ENCODE results near the gene RAD51B. TPM values are rescaled to one million over a fixed set of nuclear protein-coding genes. Genes with fewer than 3 reads are reported as not detected.

RAD51B gene
- total and polyA plus RNA-seq, 2 of the 13 experiments (the other 11 are each of a cell fraction or from before 2014, with no cell fraction given), result 7.0 to 9.5 TPM

DNA sequence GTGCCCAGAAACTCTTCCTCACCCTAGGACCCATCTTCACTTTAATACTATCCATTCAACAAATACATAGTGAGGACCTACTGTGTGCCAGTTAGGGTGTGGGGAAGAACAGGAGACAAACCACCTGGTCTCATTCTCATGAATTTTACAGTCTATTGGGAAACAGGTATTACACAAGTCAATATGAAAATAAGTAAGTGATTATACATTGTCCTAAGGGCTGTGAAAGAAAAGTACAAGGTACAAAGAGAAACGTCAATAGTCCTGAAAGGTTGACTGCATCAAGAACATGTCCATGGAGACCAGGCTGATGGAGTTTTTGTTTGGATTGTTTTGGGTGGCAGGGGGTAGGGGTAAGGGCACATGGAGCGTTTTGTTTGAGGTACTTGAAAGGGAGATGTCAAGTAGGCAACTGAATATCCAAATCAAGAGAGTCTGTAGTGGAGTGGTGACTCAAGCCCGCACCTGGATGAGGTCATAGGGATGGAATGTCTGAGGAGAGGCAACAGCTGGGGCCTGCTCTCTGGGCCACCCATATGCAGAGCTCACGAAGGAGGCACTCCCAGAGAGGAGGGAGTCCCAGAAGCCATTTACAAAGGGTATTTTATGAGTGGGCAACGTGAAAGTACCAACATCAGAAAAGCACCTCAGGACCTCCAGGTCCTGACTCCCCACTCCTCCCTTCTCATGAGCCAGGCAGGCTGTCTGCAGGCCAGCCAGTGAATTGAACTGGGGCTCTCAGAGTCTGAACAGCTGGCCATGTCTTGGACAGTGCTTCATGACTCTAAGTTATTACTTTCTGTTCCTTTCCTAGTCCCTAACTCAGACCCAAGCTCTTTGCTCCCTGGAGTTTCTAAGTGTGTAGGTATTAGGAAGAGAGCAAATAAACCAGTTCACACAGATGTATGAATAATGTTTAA lies 701.3 kb downstream of the RAD51B start (continued):
- TF ChIP-seq, protein P1, sequence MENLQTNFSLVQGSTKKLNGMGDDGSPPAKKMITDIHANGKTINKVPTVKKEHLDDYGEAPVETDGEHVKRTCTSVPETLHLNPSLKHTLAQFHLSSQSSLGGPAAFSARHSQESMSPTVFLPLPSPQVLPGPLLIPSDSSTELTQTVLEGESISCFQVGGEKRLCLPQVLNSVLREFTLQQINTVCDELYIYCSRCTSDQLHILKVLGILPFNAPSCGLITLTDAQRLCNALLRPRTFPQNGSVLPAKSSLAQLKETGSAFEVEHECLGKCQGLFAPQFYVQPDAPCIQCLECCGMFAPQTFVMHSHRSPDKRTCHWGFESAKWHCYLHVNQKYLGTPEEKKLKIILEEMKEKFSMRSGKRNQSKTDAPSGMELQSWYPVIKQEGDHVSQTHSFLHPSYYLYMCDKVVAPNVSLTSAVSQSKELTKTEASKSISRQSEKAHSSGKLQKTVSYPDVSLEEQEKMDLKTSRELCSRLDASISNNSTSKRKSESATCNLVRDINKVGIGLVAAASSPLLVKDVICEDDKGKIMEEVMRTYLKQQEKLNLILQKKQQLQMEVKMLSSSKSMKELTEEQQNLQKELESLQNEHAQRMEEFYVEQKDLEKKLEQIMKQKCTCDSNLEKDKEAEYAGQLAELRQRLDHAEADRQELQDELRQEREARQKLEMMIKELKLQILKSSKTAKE (CRISPR knock-in tag; IDR thresholded peaks at IDR 0.05; ENCODE audit: borderline replicate concordance), result no peak
- TF ChIP-seq ESRRA (CRISPR knock-in tag; IDR thresholded peaks at IDR 0.05; ENCODE audit: low read depth), result no peak
- no peak for TF ChIP-seq AKAP8 (CRISPR knock-in tag; IDR thresholded peaks at IDR 0.05)
- TF ChIP-seq TFAP4 (IDR thresholded peaks at IDR 0.05; ENCODE audit: borderline replicate concordance, low read depth), result peak; percentile 77; the same call in 1 of the 2 replicates
- peak; percentile 59 for TF ChIP-seq SOX13 (IDR thresholded peaks at IDR 0.05)
- peak in 1 of 2 experiments; percentile 83; a peak in 2 of 4 replicates for TF ChIP-seq SOX13 (CRISPR knock-in tag; conservative IDR thresholded peaks at IDR 0.05 in 1 of 2, IDR thresholded peaks at IDR 0.05 in 1 of 2)
- TF ChIP-seq PPARG (CRISPR knock-in tag; conservative IDR thresholded peaks at IDR 0.05), result no peak
- no peak for TF ChIP-seq ZNF441 (CRISPR knock-in tag; IDR thresholded peaks at IDR 0.05; ENCODE audit: borderline replicate concordance)
- no peak for TF ChIP-seq AGO2 (optimal IDR thresholded peaks at IDR 0.05; ENCODE audit: low read depth, low read length)
- TF ChIP-seq ELF1 (CRISPR knock-in tag; IDR thresholded peaks at IDR 0.05), result no peak
- TF ChIP-seq MAFG (CRISPR knock-in tag; IDR thresholded peaks at IDR 0.05), result no peak
- TF ChIP-seq ZGPAT (CRISPR knock-in tag; IDR thresholded peaks at IDR 0.05), result no peak
- no peak for TF ChIP-seq TCF7L2 (IDR thresholded peaks at IDR 0.05; ENCODE audit: low read depth, low read length)
- no peak for TF ChIP-seq HNRNPUL1 (IDR thresholded peaks at IDR 0.05; ENCODE audit: low read depth, low read length)
- no peak for TF ChIP-seq KDM3A (CRISPR knock-in tag; IDR thresholded peaks at IDR 0.05; ENCODE audit: low read depth)
- peak; percentile 49 for TF ChIP-seq PAXIP1 (CRISPR knock-in tag; conservative IDR thresholded peaks at IDR 0.05)
- peak; percentile 15; the same call in 1 of the 2 replicates for TF ChIP-seq MAX (IDR thresholded peaks at IDR 0.05)
- no peak for TF ChIP-seq ZNF251 (CRISPR knock-in tag; IDR thresholded peaks at IDR 0.05)
- TF ChIP-seq ZNF18 (CRISPR knock-in tag; IDR thresholded peaks at IDR 0.05; ENCODE audit: insufficient replicate concordance), result peak; percentile 71

All from HepG2 (cell line).